ENCODE measurements around the gene PNPLA7.
A peak's percentile ranks its signal among the peaks of the same experiment; 100 is the strongest.

Gene PNPLA7

DNA sequence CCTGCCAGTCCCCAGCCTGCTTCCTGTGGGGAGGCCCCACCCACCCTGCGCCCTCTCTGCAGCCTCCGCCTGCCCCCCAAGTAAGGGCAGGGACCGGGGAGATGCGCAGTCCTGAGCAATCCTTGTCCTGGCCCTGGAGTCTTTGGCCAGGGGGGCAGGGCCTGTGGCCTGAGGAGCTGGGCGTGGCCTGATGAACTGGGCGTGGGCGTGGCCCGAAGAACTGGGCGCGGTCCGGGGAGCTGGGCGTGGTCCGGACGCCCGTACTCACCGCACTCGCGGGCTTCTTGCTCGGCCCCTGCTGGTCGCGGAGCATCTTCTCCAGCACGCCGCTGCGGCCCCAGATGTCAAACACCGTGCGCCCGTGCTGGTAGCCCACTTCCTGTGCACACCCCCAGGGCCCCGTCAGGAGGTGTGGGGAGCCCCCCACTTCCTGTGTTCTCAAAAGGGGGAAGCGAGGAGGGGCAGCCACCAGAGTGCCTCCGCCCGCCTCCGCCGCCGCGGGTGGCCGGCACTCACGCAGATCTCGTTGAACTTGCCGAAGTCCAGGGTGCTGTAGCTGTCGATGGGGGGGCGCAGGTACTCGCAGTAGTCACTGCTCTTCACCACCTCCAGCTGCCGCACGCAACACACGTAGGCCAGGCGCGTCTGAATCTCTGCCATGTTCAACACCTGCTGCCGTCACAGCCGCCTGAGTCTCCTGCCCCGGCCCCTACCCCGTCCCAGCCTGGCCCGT is 88.4 kb downstream of the PNPLA7 start:
- TF ChIP-seq, protein P1, sequence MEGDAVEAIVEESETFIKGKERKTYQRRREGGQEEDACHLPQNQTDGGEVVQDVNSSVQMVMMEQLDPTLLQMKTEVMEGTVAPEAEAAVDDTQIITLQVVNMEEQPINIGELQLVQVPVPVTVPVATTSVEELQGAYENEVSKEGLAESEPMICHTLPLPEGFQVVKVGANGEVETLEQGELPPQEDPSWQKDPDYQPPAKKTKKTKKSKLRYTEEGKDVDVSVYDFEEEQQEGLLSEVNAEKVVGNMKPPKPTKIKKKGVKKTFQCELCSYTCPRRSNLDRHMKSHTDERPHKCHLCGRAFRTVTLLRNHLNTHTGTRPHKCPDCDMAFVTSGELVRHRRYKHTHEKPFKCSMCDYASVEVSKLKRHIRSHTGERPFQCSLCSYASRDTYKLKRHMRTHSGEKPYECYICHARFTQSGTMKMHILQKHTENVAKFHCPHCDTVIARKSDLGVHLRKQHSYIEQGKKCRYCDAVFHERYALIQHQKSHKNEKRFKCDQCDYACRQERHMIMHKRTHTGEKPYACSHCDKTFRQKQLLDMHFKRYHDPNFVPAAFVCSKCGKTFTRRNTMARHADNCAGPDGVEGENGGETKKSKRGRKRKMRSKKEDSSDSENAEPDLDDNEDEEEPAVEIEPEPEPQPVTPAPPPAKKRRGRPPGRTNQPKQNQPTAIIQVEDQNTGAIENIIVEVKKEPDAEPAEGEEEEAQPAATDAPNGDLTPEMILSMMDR (IDR thresholded peaks at IDR 0.05): no peak
- H3K9me3 ChIP-seq: no peaks in the 10 kb centered on the region
- H3K4me3 ChIP-seq (ENCODE audit: low read depth in 1 of 2, low read length in 1 of 2): no peak overlapping the region
- H3K27me3 ChIP-seq: peaks cover 77% of the 10 kb centered on the region
- peaks cover 5 to 16% of the 10 kb centered on the region in 2 experiments for H3K4me1 ChIP-seq (ENCODE audit: control insufficient read depth in 1 of 2, insufficient read depth in 1 of 2, low read depth in 1 of 2, low read length in 1 of 2)
- no peaks in the 10 kb centered on the region for H3K36me3 ChIP-seq
- H3K27ac ChIP-seq: no peak overlapping the region

DNA sequence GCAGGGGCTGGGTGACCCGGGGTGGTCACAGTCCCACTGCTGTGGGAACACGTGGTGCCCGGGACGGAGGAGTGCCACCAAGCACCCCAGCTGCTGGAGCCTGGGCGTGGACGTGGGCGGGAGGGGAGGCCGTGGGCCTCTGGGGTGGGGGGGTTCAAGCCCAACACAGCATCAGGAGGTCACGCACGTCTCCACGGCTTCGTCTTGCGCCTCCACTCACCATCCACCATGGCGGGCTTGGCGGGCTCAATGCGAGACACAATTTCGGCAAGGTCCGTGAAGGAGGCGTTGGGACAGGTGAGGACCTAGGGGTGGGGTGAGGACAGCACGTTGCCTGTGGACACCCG is 88.9 kb downstream of the PNPLA7 start:
- TF ChIP-seq, protein P1 (IDR thresholded peaks at IDR 0.05): no peak
- Histone ChIP-seq H3K36me3 (no peaks in the 10 kb centered on the region), H3K4me1 (ENCODE audit: control insufficient read depth in 1 of 2, insufficient read depth in 1 of 2, low read depth in 1 of 2, low read length in 1 of 2) (peaks cover 5 to 16% of the 10 kb centered on the region in 2 experiments), H3K4me3 (ENCODE audit: low read depth in 1 of 2, low read length in 1 of 2) (no peak overlapping the region), H3K9me3 (no peaks in the 10 kb centered on the region), H3K27me3 (peaks cover 83% of the 10 kb centered on the region), H3K27ac (no peak overlapping the region)

DNA sequence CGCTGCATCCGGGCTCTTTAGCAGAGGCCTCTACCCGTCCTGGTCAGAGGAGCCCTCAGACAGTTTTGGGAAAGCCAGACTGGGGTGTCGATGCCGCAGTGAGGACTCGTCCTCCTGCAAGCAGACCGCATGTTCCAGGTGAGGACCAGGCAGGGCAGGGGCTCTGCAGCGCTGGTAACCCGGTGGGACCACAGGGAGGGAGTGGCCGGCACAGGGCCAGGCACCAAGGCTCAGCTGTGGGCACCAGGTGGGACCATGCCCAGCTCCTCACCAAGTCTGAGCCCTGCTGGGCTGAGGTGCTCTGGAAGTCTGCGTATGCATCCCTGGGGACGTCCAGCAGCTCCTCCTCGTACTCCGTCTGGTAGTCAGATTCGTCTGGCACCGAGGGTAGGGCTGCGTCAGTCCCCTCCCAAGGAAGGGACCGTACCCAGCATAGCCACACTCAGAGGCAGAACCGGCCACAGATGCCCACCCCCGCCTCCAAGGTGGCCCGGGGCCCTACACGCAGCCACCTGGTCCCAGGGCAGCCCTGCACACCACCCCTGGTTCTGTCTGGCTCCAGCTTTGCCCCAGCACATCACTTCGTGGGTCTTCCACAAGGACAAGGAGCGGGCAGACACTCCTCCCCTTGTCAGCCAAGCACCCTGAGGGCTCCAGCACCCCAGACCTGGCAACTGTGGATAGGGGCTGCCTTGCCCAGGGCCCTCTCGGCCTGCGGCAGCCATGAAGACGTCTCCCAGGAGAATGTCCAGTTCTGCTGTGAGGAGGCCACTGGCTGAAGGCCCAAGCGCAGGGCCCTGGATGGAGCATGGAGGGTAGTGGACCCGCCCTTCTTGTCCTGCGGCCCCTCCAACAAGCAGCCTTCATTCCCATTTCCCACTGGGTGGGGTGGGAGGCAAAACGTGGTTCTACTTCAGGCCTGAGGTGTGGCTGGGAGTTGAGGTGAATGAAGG is 89.6 kb downstream of the PNPLA7 start:
- H3K36me3 ChIP-seq: no peaks in the 10 kb centered on the region
- H3K4me1 ChIP-seq (ENCODE audit: control insufficient read depth in 1 of 2, insufficient read depth in 1 of 2, low read depth in 1 of 2, low read length in 1 of 2): peaks cover 5 to 16% of the 10 kb centered on the region in 2 experiments
- TF ChIP-seq, protein P1 (IDR thresholded peaks at IDR 0.05): no peak
- no peak overlapping the region for H3K27ac ChIP-seq
- H3K27me3 ChIP-seq: peaks cover 85% of the 10 kb centered on the region
- no peak overlapping the region for H3K4me3 ChIP-seq (ENCODE audit: low read depth in 1 of 2, low read length in 1 of 2)
- H3K9me3 ChIP-seq: no peaks in the 10 kb centered on the region

DNA sequence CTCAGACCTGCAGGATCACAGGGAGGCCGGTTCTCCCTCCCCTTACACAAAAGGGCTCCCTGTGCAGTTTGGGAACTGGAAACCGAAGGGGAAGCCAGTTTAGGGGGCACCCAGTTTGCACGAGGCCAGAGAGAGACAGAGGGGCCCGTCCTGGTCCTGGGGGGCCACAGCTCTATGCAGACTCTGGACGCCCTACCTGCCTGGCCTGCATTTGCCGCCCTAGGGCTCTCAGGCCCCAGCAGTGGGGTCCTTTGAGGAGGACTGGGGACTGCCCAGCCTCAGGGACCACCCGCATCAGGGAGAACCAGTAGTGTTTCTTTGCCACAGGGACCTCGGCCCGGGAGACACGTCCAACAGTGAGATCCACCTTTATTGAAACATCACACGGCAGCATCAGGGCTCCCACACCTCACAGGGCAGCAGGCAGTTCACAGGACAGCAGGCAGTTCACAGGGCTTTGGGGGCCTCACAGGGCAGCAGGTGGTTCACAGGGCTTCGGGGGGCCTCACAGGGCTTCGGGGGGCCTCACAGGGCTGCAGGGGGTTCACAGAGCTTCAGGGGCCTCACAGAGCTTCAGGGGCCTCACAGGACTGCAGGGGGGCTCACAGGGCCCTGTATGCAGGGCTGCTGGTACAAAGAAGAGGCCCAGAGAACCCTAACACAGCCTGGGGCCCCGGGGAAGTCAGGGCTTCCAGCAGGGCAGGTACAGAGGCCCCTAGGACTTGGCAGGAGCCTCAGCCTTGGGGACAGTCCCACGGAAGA is 90.4 kb downstream of the PNPLA7 start:
- H3K27me3 ChIP-seq: peaks cover 85% of the 10 kb centered on the region
- peaks cover 5 to 19% of the 10 kb centered on the region in 2 experiments for H3K4me1 ChIP-seq (ENCODE audit: control insufficient read depth in 1 of 2, insufficient read depth in 1 of 2, low read depth in 1 of 2, low read length in 1 of 2)
- no peaks in the 10 kb centered on the region for H3K36me3 ChIP-seq
- H3K4me3 ChIP-seq (ENCODE audit: low read depth in 1 of 2, low read length in 1 of 2): peak overlapping the region; percentile 49 to 67
- H3K27ac ChIP-seq: no peak overlapping the region
- no peaks in the 10 kb centered on the region for H3K9me3 ChIP-seq
- TF ChIP-seq, protein P1 (IDR thresholded peaks at IDR 0.05): no peak

DNA sequence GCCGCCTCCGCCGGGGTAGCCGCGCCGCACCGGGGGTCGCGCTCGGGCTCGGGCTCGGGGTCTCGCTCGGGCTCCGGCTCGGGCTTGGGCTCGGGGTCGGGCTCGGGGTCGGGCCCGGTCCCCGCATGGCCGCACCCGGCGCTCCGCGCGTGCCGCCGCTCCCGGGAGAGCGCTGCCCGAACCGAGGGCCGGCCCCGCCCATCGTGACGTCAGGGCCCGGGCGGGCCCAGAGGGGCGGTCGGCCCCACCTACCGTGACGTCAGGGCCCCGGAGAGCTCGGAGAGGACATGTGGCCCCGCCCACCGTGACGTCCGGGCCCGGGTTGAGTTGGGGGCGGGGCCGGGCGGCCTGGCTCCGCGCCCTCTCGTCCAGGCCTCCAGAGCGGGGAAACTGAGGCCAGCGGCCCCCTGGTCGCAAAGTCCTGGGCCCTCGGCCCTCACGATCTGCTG is 91.0 kb downstream of the PNPLA7 start, which contains the start of gene NSMF:
Gene NSMF, minus strand, starts transcription at position 183 of the 449 bp plus-strand sequence. CDS start 232 bp downstream, outside the sequence.
- Histone ChIP-seq H3K36me3 (no peaks in the 10 kb centered on the region), H3K4me1 (ENCODE audit: control insufficient read depth in 1 of 2, insufficient read depth in 1 of 2, low read depth in 1 of 2, low read length in 1 of 2) (peaks cover 10 to 23% of the 10 kb centered on the region in 2 experiments), H3K9me3 (no peaks in the 10 kb centered on the region), H3K4me3 (ENCODE audit: low read depth in 1 of 2, low read length in 1 of 2) (peak within 1 kb of the TSS; percentile 49 to 67), H3K27me3 (peaks cover 81% of the 10 kb centered on the region), H3K27ac (no peak within 1 kb of the TSS)
- TF ChIP-seq, protein P1 (IDR thresholded peaks at IDR 0.05): no peak
